A204.1 (cell line): Measurements from ENCODE around the gene NPY4R.
"Not testable (repeated sequence)": the region's sequence is repeated elsewhere in the genome, so short reads cannot be mapped to it uniquely, and the experiment has no call there.

Experiments used
- FAIRE-seq: peaks from 2 replicates; lab custom pipeline; 2012; peaks lifted over from hg19 to GRCh38; lab: Jason Lieb, UNC

The NPY4R gene

DNA sequence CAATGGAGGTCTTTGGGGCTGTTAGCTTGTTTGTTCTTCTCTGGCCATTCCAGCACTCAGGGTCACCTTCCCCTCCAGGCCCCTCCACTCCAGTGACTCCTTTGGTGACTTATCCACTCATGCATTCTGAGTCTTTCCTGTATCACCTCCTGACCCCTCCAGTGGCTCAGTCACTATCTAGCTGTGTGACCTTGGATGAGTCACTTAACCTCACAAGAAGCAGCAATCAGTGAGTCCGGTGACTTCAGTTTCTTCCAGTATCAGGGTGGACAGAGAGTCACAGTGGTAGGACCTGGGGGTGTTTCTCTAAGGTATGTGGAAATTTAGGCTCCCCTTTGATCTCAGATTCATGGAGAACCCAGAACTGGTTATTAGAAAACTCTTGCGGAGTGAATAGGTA is 9.8 kb downstream of the NPY4R start:
- FAIRE-seq: not testable (repeated sequence)

GRCh38 chr10:46451365-46451764 is 14.4 kb downstream of the NPY4R start:
- FAIRE-seq: not testable (repeated sequence)

DNA sequence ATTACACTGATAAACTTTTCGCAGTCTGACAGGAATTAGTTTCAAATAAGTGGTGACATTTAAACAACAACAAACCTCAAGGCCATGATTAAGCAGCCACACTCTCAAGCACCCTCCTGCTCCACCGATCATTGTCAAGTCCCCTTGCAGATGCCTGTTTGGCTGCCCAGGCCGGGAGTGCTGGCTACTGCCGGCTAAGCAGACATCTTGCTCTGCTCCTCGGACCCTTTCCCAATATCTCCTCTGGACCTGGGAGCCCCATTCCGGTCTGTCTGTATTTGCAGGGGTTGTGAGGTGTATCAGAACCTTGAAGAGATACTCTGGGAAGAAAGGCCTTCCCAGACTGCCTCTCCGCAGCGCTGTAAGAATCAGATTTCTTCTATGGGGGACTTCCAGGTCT is 14.9 kb downstream of the NPY4R start:
- not testable (repeated sequence) for FAIRE-seq

- FAIRE-seq: not testable (repeated sequence)
Observed at GRCh38 chr10:46447439-46447838, 18.3 kb downstream of the NPY4R start.

DNA sequence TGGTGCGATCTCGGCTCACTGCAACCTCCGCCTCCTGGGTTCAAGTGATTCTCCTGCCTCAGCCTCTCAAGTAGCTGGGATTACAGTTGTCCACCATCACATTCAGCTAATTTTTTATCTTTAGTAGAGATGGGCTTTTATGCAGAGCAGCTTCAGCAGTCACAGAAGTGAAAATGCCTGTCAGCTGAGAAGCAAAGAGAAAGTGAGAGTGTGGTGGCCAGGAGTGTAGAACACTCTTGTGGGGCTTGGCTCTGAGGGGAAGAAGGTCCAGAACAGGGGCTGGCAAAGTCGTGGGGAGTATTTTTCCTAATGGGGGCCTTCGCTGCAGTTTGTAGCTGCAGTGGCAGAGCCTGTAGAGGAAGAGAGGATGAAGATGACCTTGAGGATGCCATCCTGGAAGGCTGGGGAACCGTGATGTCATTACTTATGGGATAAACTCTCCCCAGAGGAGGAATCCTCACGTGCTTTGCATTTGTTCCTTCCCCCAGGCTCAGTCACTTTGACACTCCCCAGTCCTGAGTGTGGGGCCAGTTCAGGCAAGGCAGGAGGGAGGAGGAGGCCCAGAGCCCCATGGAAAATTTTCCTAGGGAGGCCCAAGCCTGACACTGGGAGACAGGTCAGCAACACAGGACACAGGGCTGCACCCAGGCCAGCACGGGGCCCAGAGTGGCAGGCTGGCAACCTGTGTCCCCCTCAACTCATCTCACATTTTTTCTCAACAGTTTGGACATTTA is 20.2 kb downstream of the NPY4R start:
- FAIRE-seq: not testable (repeated sequence)

- FAIRE-seq: not testable (repeated sequence)
Observed at GRCh38 chr10:46443422-46443821, 22.3 kb downstream of the NPY4R start.

GRCh38 chr10:46442706-46443275 is 23.0 kb downstream of the NPY4R start:
- FAIRE-seq: not testable (repeated sequence)

GRCh38 chr10:46441837-46442278 is 23.9 kb downstream of the NPY4R start:
- not testable (repeated sequence) for FAIRE-seq

- not testable (repeated sequence) for FAIRE-seq
Observed at GRCh38 chr10:46440942-46441341, 24.8 kb downstream of the NPY4R start.

- not testable (repeated sequence) for FAIRE-seq
Observed at GRCh38 chr10:46423550-46423949, 42.2 kb downstream of the NPY4R start.

DNA sequence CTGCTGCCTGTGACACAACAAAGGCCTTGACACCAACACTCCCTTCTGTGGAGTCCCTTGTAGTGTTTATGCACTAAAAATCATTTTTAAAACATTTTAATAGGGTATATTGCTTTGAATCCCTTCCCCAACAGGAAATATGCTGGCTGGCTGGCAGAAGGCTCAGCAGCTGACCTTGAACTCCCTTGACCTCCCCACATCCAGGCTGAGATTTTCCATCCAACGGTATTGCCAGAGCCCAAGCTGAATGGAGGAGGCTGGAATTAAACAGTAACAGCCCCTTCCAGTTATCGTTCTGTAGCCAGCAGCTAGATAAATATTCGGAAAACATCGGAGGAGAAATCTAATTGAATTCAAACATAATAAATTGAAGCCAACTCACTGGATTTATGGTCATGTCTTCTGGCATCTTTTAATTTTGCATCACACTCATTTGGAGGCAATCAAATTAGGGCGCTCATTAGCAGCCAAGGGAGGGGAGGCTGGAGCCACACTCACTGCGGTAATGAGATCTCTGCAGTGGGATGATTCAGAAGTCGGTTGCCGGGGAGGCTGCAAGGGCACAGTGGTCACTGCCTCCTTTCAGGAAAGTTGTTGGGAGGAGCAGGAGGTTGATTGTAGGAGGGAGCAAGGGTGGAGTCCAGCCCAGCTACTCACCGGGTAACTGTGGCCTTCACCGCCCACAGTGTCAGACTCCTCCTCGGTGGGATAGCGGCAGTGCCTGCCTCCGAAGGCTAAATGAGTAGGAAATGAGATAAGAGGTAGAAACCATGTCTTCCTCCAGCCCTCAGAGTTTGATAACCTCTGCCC is 46.0 kb downstream of the NPY4R start:
- FAIRE-seq: not testable (repeated sequence)

DNA sequence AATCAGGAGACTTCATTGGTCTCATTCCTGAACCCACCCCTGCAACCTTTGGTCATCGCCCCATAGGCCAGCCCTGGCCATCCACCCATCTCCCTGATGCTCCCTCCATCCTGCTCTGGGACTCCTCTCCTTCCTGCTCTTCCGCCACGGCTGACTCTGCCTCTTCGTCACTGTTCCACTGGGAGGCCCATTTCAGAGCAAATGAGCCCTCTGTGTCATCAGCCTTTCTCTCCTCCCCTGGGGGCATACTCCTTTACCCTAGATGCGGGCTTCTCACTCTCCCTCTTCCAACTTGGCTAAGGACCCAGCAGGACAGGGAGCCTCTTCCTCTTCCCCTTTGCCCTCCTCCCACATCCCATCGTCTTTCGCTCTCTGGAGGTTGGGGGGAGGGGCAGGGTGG is 47.5 kb downstream of the NPY4R start:
- FAIRE-seq: not testable (repeated sequence)

GRCh38 chr10:46415291-46415690 is 50.5 kb downstream of the NPY4R start:
- not testable (repeated sequence) for FAIRE-seq

DNA sequence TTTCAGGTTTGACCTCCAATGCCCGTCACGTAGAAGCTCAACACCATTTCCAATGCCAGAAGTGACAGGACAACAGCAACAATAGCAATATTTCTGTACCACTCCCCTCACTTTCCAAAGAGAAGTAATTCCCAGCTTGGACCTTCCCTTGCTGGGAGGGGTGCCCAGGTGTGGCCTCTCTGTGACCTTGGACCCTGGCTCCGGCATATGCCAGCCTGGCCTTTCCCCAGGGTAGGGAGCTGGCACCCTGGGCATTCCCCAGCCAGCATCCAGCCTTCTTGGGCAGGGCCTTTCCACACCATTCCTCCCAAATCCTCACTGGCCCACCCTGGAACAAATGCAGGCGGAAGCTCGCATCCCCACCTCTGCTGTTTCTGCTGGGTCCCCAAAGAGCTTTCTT is 53.1 kb downstream of the NPY4R start:
- not testable (repeated sequence) for FAIRE-seq

DNA sequence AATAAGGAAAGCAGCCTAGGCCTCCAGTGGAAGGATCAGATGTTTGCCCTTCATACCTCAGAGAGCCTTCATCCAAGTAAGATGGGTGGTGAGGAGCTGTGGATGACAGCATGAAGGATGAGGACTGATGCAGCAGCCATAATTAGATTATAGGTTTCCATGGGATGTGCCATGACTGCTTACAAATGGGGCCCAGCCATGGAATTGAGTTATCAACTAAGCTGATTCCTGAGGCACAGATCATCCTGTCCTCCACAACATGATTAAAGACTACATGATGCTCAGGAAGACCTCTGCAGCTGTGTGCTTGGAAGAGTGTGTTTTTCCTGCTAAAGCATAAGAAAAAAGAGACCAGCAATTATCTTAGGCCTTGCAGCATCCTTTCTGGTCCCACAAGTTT is 54.6 kb downstream of the NPY4R start:
- not testable (repeated sequence) for FAIRE-seq
